Neuronal stem cell (in vitro differentiated cells): ENCODE data around the gene TBC1D4.

Experiments
- DNase-seq: peaks from one replicate; pipeline ENCODE4 v3.0.0-alpha.2; 2013; ENCODE audit warnings: low spot score
- H2AFZ ChIP-seq: one replicate; pipeline ENCODE4 v1.6.1; 2013; ENCODE audit warnings: mild to moderate bottlenecking, low read length, inconsistent platforms
- H2AK5ac ChIP-seq: 2 replicates; pipeline ENCODE4 v1.6.1; 2013; ENCODE audit warnings: low read depth, mild to moderate bottlenecking, inconsistent platforms, low read length, moderate library complexity, mixed read lengths
- H2BK120ac ChIP-seq: 2 replicates; pipeline ENCODE4 v1.6.1; 2013; ENCODE audit warnings: low read depth, mild to moderate bottlenecking, inconsistent platforms, low read length, moderate library complexity, mixed read lengths
- H2BK12ac ChIP-seq: one replicate; pipeline ENCODE4 v1.6.1; 2013; ENCODE audit warnings: low read length, inconsistent platforms
- H2BK15ac ChIP-seq: 2 replicates; pipeline ENCODE4 v1.6.1; 2013; ENCODE audit warnings: mild to moderate bottlenecking, low read length, inconsistent platforms, mixed read lengths
- H2BK5ac ChIP-seq: one replicate; pipeline ENCODE4 v1.6.1; 2013; ENCODE audit warnings: inconsistent platforms, mild to moderate bottlenecking, low read length, moderate library complexity
- H3K14ac ChIP-seq: one replicate; pipeline ENCODE4 v1.6.1; 2013; ENCODE audit warnings: low read length, inconsistent platforms
- H3K18ac ChIP-seq: 2 replicates; pipeline ENCODE4 v1.6.1; 2013; ENCODE audit warnings: low read length, inconsistent platforms
- H3K23ac ChIP-seq: 2 replicates; pipeline ENCODE4 v1.6.1; 2013; ENCODE audit warnings: low read depth, mild to moderate bottlenecking, mixed read lengths, low read length, inconsistent platforms; ENCODE audit not compliant: poor library complexity
- H3K27ac ChIP-seq: replicated peaks from 3 replicates; pipeline ENCODE4 v1.5.1; 2013; ENCODE audit warnings: low read length, inconsistent platforms
- H3K27me3 ChIP-seq, 3 experiments: 2 replicates each; pipeline ENCODE4 v1.6.1; 2013; ENCODE audit warnings: low read length in 3 of 3, mild to moderate bottlenecking in 2 of 3, inconsistent platforms in 1 of 3, low read depth in 1 of 3, mixed read lengths in 1 of 3, moderate library complexity in 1 of 3; ENCODE audit not compliant: control insufficient read depth in 3 of 3, insufficient read depth in 3 of 3
- H3K36me3 ChIP-seq, 2 donors: replicated peaks in 1 of 2; 2 replicates each; pipeline ENCODE4 v1.6.1; 2013; ENCODE audit warnings: low read length in 2 of 2; ENCODE audit not compliant: control insufficient read depth in 2 of 2, insufficient read depth in 2 of 2
- H3K4ac ChIP-seq: 2 replicates; pipeline ENCODE4 v1.6.1; 2013; ENCODE audit warnings: inconsistent platforms, mild to moderate bottlenecking, low read length, moderate library complexity
- H3K4me1 ChIP-seq, 2 donors: 1 replicate in 1 of 2; 2 replicates in 1 of 2; pipeline ENCODE4 v1.6.1; 2013; ENCODE audit warnings: low read length in 2 of 2, low read depth in 1 of 2; ENCODE audit not compliant: control insufficient read depth in 2 of 2, insufficient read depth in 1 of 2
- H3K4me2 ChIP-seq: one replicate; pipeline ENCODE4 v1.6.1; 2013; ENCODE audit warnings: mild to moderate bottlenecking, low read length, inconsistent platforms; ENCODE audit not compliant: insufficient read depth, poor library complexity, severe bottlenecking
- H3K4me3 ChIP-seq, 2 donors: 2 replicates each; pipeline ENCODE4 v1.5.1; 2013; ENCODE audit warnings: low read length in 2 of 2, mild to moderate bottlenecking in 2 of 2, inconsistent platforms in 1 of 2, moderate library complexity in 1 of 2
- H3K79me1 ChIP-seq: one replicate; pipeline ENCODE4 v1.6.1; 2013; ENCODE audit warnings: low read depth, mild to moderate bottlenecking, inconsistent platforms, low read length, moderate library complexity
- H3K9ac ChIP-seq: one replicate; pipeline ENCODE4 v1.6.1; 2013; ENCODE audit warnings: mild to moderate bottlenecking, low read depth, low read length, inconsistent platforms; ENCODE audit not compliant: poor library complexity
- H3K9me3 ChIP-seq, 2 donors: replicated peaks in 1 of 2; 2 replicates each; pipeline versions ENCODE3 to v1.6.1; 2013; ENCODE audit warnings: low read length in 2 of 2, mild to moderate bottlenecking in 2 of 2, inconsistent platforms in 1 of 2, low read depth in 1 of 2, mixed read lengths in 1 of 2, moderate library complexity in 1 of 2; ENCODE audit not compliant: control insufficient read depth in 2 of 2, insufficient read depth in 1 of 2
- H4K8ac ChIP-seq: one replicate; pipeline ENCODE4 v1.6.1; 2013; ENCODE audit warnings: low read depth, mild to moderate bottlenecking, inconsistent platforms, low read length, moderate library complexity
- H4K91ac ChIP-seq: one replicate; pipeline ENCODE4 v1.6.1; 2013; ENCODE audit warnings: low read length, low read depth, mild to moderate bottlenecking, inconsistent platforms; ENCODE audit not compliant: poor library complexity
- WGBS, 2 donors: extraction: QIAGEN DNeasy Blood & Tissue Kit; methylation state at CpG; one replicate each; pipeline ENCODE4 v1.1.7; 2013; ENCODE audit warnings: missing lambda C conversion rate in 2 of 2, mixed read lengths in 1 of 2; ENCODE audit not compliant: insufficient read length in 2 of 2, insufficient replicate concordance in 1 of 2; ENCODE audit errors: extremely low coverage in 2 of 2; 5-methylcytosine and 5-hydroxymethylcytosine counted together

Gene TBC1D4

GRCh38 chr13:75479102-75479740 lies 2.7 kb downstream of the TBC1D4 start:
- H3K27me3 ChIP-seq, result no peaks in the 10 kb centered on the region
- no peak overlapping the region for H3K23ac ChIP-seq
- H3K4me2 ChIP-seq, result no peak overlapping the region
- H3K79me1 ChIP-seq, result peaks cover 1% of the 10 kb centered on the region
- H3K9ac ChIP-seq, result no peak overlapping the region
- no peak overlapping the region for H2BK5ac ChIP-seq
- H3K36me3 ChIP-seq, result no peaks in the 10 kb centered on the region
- H3K4ac ChIP-seq, result no peak overlapping the region
- H3K18ac ChIP-seq, result no peak overlapping the region
- H2AFZ ChIP-seq, result no peak overlapping the region
- no peak overlapping the region for H3K27ac ChIP-seq
- H4K8ac ChIP-seq, result no peak overlapping the region
- H2BK120ac ChIP-seq, result no peak overlapping the region
- H2BK15ac ChIP-seq, result no peak overlapping the region
- no peaks in the 10 kb centered on the region for H3K4me1 ChIP-seq
- DNase-seq, result no peak
- H2AK5ac ChIP-seq, result no peak overlapping the region
- H3K4me3 ChIP-seq, result no peak overlapping the region
- no peak overlapping the region for H3K14ac ChIP-seq
- no peak overlapping the region for H4K91ac ChIP-seq
- no peaks in the 10 kb centered on the region for H3K9me3 ChIP-seq
- H2BK12ac ChIP-seq, result no peak overlapping the region
- no CpG with 5 or more reads among the region's 5 CpGs for WGBS, 2 donors

GRCh38 chr13:75478659-75479058 lies 3.3 kb downstream of the TBC1D4 start:
- Histone ChIP-seq H2BK120ac (no peak overlapping the region), H3K18ac (no peak overlapping the region), H3K79me1 (peaks cover 1% of the 10 kb centered on the region), H3K9me3 (no peaks in the 10 kb centered on the region), H3K23ac (no peak overlapping the region), H3K27me3 (no peaks in the 10 kb centered on the region), H2BK15ac (no peak overlapping the region), H3K36me3 (no peaks in the 10 kb centered on the region), H2BK12ac (no peak overlapping the region), H3K4me1 (no peaks in the 10 kb centered on the region), H4K91ac (no peak overlapping the region), H3K4me2 (no peak overlapping the region), H2AK5ac (no peak overlapping the region), H2BK5ac (no peak overlapping the region), H2AFZ (no peak overlapping the region), H3K27ac (no peak overlapping the region), H3K4ac (no peak overlapping the region), H3K4me3 (no peak overlapping the region), H3K14ac (no peak overlapping the region), H3K9ac (no peak overlapping the region), H4K8ac (no peak overlapping the region)
- no CpG with 5 or more reads among the region's 4 CpGs for WGBS, 2 donors
- DNase-seq, result no peak

- Histone ChIP-seq H3K4me3 (no peak overlapping the region), H4K91ac (no peak overlapping the region), H3K27me3 (no peaks in the 10 kb centered on the region), H3K4ac (no peak overlapping the region), H3K9ac (no peak overlapping the region), H2BK12ac (no peak overlapping the region), H3K9me3 (no peaks in the 10 kb centered on the region), H3K27ac (no peak overlapping the region), H4K8ac (no peak overlapping the region), H3K4me1 (no peaks in the 10 kb centered on the region), H2BK5ac (no peak overlapping the region), H3K18ac (no peak overlapping the region), H2BK120ac (no peak overlapping the region), H3K23ac (no peak overlapping the region), H3K14ac (no peak overlapping the region), H3K79me1 (no peaks in the 10 kb centered on the region), H2AK5ac (no peak overlapping the region), H3K4me2 (no peak overlapping the region), H2BK15ac (no peak overlapping the region), H2AFZ (no peak overlapping the region), H3K36me3 (no peaks in the 10 kb centered on the region)
- no peak for DNase-seq
- no CpG with 5 or more reads among the region's 2 CpGs for WGBS, 2 donors
Observed at GRCh38 chr13:75474956-75475355, 7.0 kb downstream of the TBC1D4 start.

GRCh38 chr13:75473468-75473867 lies 8.5 kb downstream of the TBC1D4 start:
- Histone ChIP-seq H2BK12ac (no peak overlapping the region), H4K91ac (no peak overlapping the region), H3K4me3 (no peak overlapping the region), H3K23ac (no peak overlapping the region), H2AK5ac (no peak overlapping the region), H2BK5ac (no peak overlapping the region), H3K4me2 (no peak overlapping the region), H3K4ac (no peak overlapping the region), H2BK15ac (no peak overlapping the region), H4K8ac (no peak overlapping the region), H3K27ac (no peak overlapping the region), H3K79me1 (no peaks in the 10 kb centered on the region), H3K4me1 (no peaks in the 10 kb centered on the region), H3K27me3 (no peaks in the 10 kb centered on the region), H2AFZ (no peak overlapping the region), H3K18ac (no peak overlapping the region), H2BK120ac (no peak overlapping the region), H3K9me3 (no peaks in the 10 kb centered on the region), H3K9ac (no peak overlapping the region), H3K36me3 (no peaks in the 10 kb centered on the region), H3K14ac (no peak overlapping the region)
- no peak for DNase-seq
- no CpG with 5 or more reads among the region's 1 CpG for WGBS, 2 donors
